CD14-positive monocyte (primary cell): Measurements from ENCODE around the gene CYB5A. TPM values are rescaled to one million over a fixed set of nuclear protein-coding genes. Genes with fewer than 3 reads are reported as not detected.

Experiments
- DNase-seq, 3 donors: peaks; one replicate each; pipeline ENCODE4 v3.0.0-alpha.2; 2011 to 2022
- H2AFZ ChIP-seq: 2 replicates; pipeline ENCODE4 v1.6.0; 2012; ENCODE audit warnings: mild to moderate bottlenecking, low read depth, low read length, inconsistent platforms; ENCODE audit not compliant: insufficient read depth, poor library complexity, severe bottlenecking
- H3K27ac ChIP-seq, 2 donors: 1 replicate in 1 of 2; 2 replicates in 1 of 2; pipeline ENCODE4 v1.5.1; 2012 to 2013; ENCODE audit warnings: low read length in 2 of 2, control low read depth in 1 of 2, inconsistent platforms in 1 of 2, low read depth in 1 of 2, mild to moderate bottlenecking in 1 of 2
- H3K27me3 ChIP-seq, 2 donors: one replicate each; pipeline versions ENCODE4 v1.6.0 to v1.6.1; 2011 to 2013; ENCODE audit warnings: low read length in 2 of 2; ENCODE audit not compliant: control insufficient read depth in 2 of 2, insufficient read depth in 2 of 2
- H3K36me3 ChIP-seq, 2 donors: replicated peaks in 1 of 2; 1 replicate in 1 of 2; 2 replicates in 1 of 2; pipeline versions ENCODE4 v1.5.1 to v1.6.1; 2012 to 2013; ENCODE audit warnings: low read length in 2 of 2, control low read depth in 1 of 2, inconsistent platforms in 1 of 2, mild to moderate bottlenecking in 1 of 2; ENCODE audit not compliant: insufficient read depth in 2 of 2, control insufficient read depth in 1 of 2
- H3K4me1 ChIP-seq, 2 donors: 1 replicate in 1 of 2; 2 replicates in 1 of 2; pipeline versions ENCODE4 v1.5.1 to v1.6.1; 2012 to 2013; ENCODE audit warnings: low read length in 2 of 2, control low read depth in 1 of 2, inconsistent platforms in 1 of 2, mild to moderate bottlenecking in 1 of 2, moderate library complexity in 1 of 2; ENCODE audit not compliant: insufficient read depth in 2 of 2, control insufficient read depth in 1 of 2
- H3K4me2 ChIP-seq: replicated peaks from 2 replicates; pipeline ENCODE3; 2012; ENCODE audit warnings: low read length, moderate library complexity, mild to moderate bottlenecking; ENCODE audit not compliant: poor library complexity, severe bottlenecking; ENCODE audit errors: extremely low read depth
- H3K4me3 ChIP-seq, 3 experiments: fragments of 200-600 bp in 1 of 3; sonication (generic) in 1 of 3; replicated peaks in 1 of 3; 1 replicate in 2 of 3; 2 replicates in 1 of 3; pipeline ENCODE4 v1.5.1; 2011 to 2013; ENCODE audit warnings: low read length in 3 of 3, mild to moderate bottlenecking in 3 of 3, control low read depth in 2 of 3, low read depth in 2 of 3, inconsistent platforms in 1 of 3, moderate library complexity in 1 of 3
- H3K79me2 ChIP-seq: 2 replicates; pipeline ENCODE4 v1.6.0; 2012; ENCODE audit warnings: mild to moderate bottlenecking, control low read depth, inconsistent platforms, low read length, moderate library complexity; ENCODE audit not compliant: insufficient read depth
- H3K9ac ChIP-seq: 2 replicates; pipeline ENCODE4 v1.6.0; 2017; ENCODE audit warnings: low read length, mild to moderate bottlenecking; ENCODE audit not compliant: insufficient read depth, poor library complexity, severe bottlenecking
- H3K9me3 ChIP-seq, 2 donors: replicated peaks in 1 of 2; 1 replicate in 1 of 2; 2 replicates in 1 of 2; pipeline versions ENCODE4 v1.5.1 to v1.6.1; 2012 to 2013; ENCODE audit warnings: low read length in 2 of 2, control low read depth in 1 of 2; ENCODE audit not compliant: control insufficient read depth in 1 of 2, insufficient read depth in 1 of 2
- H4K20me1 ChIP-seq: 2 replicates; pipeline ENCODE4 v1.6.0; 2012; ENCODE audit warnings: mild to moderate bottlenecking, low read length, control low read depth, moderate library complexity; ENCODE audit not compliant: insufficient read depth
- H3K27ac Mint-ChIP-seq, 7 donors: one replicate each; pipeline ENCODE4 v1.8.0; 2020; ENCODE audit warnings: mild to moderate bottlenecking in 7 of 7, mixed read lengths in 7 of 7, moderate library complexity in 6 of 7, inconsistent platforms in 2 of 7
- H3K27me3 Mint-ChIP-seq, 3 donors: one replicate each; pipeline ENCODE4 v1.8.0; 2021 to 2022; ENCODE audit warnings: low read depth in 3 of 3, mild to moderate bottlenecking in 3 of 3, mixed read lengths in 3 of 3, moderate library complexity in 3 of 3, inconsistent platforms in 1 of 3
- H3K36me3 Mint-ChIP-seq, 2 donors: one replicate each; pipeline ENCODE4 v1.8.0; 2020; ENCODE audit warnings: mixed read lengths in 2 of 2, inconsistent platforms in 1 of 2, mild to moderate bottlenecking in 1 of 2
- H3K4me1 Mint-ChIP-seq: one replicate; pipeline ENCODE4 v1.8.0; 2020; ENCODE audit warnings: mild to moderate bottlenecking, mixed read lengths
- H3K4me3 Mint-ChIP-seq, 2 donors: one replicate each; pipeline ENCODE4 v1.8.0; 2020; ENCODE audit warnings: mild to moderate bottlenecking in 2 of 2, mixed read lengths in 2 of 2, moderate library complexity in 1 of 2
- H3K9me3 Mint-ChIP-seq, 7 donors: one replicate each; pipeline ENCODE4 v1.8.0; 2020 to 2022; ENCODE audit warnings: mixed read lengths in 7 of 7, mild to moderate bottlenecking in 6 of 7, moderate library complexity in 6 of 7, inconsistent platforms in 2 of 7
- WGBS: methylation state at CpG from one replicate; pipeline ENCODE4 v1.1.5; 2013; ENCODE audit warnings: missing lambda C conversion rate; ENCODE audit not compliant: insufficient coverage; 5-methylcytosine and 5-hydroxymethylcytosine counted together
- intact Hi-C, 2 donors: fragments of 100-400 bp; cut with micrococcal nuclease; formaldehyde crosslinking; loops; one replicate each; pipeline versions ENCODE4 v1.15.0 to v1.15.1; 2023
- polyA plus RNA-seq, 3 donors: library from polyadenylated mRNA; depleted of rRNA in 1 of 3; unstranded in 2 of 3; stranded (reverse) in 1 of 3; fragments of 300-500 nt in 2 of 3; fragments of >200 nt in 1 of 3; fragmentation: Illumina TruSeq in 2 of 3; gene quantifications; 1 replicate in 2 of 3; 2 replicates in 1 of 3; pipeline ENCODE4 v1.2.3, GENCODE V29; 2012 to 2021
- TF ChIP-seq, protein P1 (sequence below): fragments of 200-600 bp; IDR thresholded peaks from one replicate; pipeline ENCODE4 v1.8.0; 2022; ENCODE audit warnings: antibody characterized with exemption, mild to moderate bottlenecking

CYB5A gene
- polyA plus RNA-seq, 3 donors, result 19.0 to 27.6 (median 22.4) TPM

GRCh38 chr18:74277296-74277695 lies 14.5 kb downstream of the CYB5A start:
- Histone ChIP-seq H3K79me2 (no peaks in the 10 kb centered on the region), H3K9ac (no peak overlapping the region)
- TF ChIP-seq, protein P1, sequence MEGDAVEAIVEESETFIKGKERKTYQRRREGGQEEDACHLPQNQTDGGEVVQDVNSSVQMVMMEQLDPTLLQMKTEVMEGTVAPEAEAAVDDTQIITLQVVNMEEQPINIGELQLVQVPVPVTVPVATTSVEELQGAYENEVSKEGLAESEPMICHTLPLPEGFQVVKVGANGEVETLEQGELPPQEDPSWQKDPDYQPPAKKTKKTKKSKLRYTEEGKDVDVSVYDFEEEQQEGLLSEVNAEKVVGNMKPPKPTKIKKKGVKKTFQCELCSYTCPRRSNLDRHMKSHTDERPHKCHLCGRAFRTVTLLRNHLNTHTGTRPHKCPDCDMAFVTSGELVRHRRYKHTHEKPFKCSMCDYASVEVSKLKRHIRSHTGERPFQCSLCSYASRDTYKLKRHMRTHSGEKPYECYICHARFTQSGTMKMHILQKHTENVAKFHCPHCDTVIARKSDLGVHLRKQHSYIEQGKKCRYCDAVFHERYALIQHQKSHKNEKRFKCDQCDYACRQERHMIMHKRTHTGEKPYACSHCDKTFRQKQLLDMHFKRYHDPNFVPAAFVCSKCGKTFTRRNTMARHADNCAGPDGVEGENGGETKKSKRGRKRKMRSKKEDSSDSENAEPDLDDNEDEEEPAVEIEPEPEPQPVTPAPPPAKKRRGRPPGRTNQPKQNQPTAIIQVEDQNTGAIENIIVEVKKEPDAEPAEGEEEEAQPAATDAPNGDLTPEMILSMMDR, result no peak

DNA sequence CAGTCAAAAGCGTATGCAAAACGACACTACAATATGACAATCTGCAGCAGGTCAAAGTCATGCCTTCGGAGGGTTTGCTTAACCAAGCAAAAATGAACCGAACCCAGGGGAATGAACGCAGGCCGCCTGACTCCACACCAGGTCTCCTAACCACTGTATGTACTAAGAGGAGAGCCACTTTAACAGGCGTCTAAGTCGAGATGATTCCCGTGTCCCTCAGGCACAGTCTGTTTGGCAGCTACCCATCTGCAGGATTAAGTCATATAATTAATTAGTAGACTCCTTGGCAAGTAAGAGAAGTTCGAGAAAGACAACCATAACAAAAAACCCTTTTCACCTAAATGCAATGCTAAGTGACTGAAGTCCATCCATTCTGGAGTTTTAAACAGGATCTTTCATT lies 15.2 kb downstream of the CYB5A start:
- no peak overlapping the region for H3K4me3 Mint-ChIP-seq
- no peak overlapping the region for H3K4me3 ChIP-seq
- no peaks in the 10 kb centered on the region for H3K36me3 ChIP-seq
- no peaks in the 10 kb centered on the region for H3K9me3 ChIP-seq
- no peaks in the 10 kb centered on the region for H3K79me2 ChIP-seq
- H2AFZ ChIP-seq, result no peak overlapping the region
- 100% methylated on average over 3 of the region's 10 CpGs for WGBS
- no peaks in the 10 kb centered on the region for H3K27me3 Mint-ChIP-seq
- H3K9ac ChIP-seq, result no peak overlapping the region
- intact Hi-C loops, result no loop called here
- no peaks in the 10 kb centered on the region for H3K4me1 ChIP-seq
- no peaks in the 10 kb centered on the region for H4K20me1 ChIP-seq
- no peak overlapping the region for H3K27ac ChIP-seq
- H3K27me3 ChIP-seq, result no peaks in the 10 kb centered on the region
- no peak overlapping the region for H3K27ac Mint-ChIP-seq
- H3K36me3 Mint-ChIP-seq, result peaks cover 3 to 10% of the 10 kb centered on the region in 2 donors
- H3K9me3 Mint-ChIP-seq, result peaks cover 0 to 2% (median 0%) of the 10 kb centered on the region in 7 donors
- TF ChIP-seq, protein P1, result no peak
- no peak overlapping the region for H3K4me2 ChIP-seq
- H3K4me1 Mint-ChIP-seq, result peaks cover 4% of the 10 kb centered on the region
- no peak for DNase-seq

More at GRCh38 chr18:74277296-74277695, 14.5 kb downstream of the CYB5A start:
- Histone ChIP-seq H3K4me2 (no peak overlapping the region), H4K20me1 (no peaks in the 10 kb centered on the region), H3K27ac (no peak overlapping the region), H2AFZ (no peak overlapping the region), H3K4me3 (no peak overlapping the region), H3K9me3 (no peaks in the 10 kb centered on the region), H3K36me3 (no peaks in the 10 kb centered on the region), H3K4me1 (peaks cover 4 to 6% of the 10 kb centered on the region in 2 donors), H3K27me3 (no peaks in the 10 kb centered on the region)
- H3K27ac Mint-ChIP-seq, result peak overlapping the region in 1 of 7 donors; percentile 52
- intact Hi-C loops, result no loop called here
- no peak overlapping the region for H3K4me3 Mint-ChIP-seq
- peaks cover 11% of the 10 kb centered on the region for H3K4me1 Mint-ChIP-seq
- 89% methylated on average over 2 of the region's 2 CpGs for WGBS
- no peak for DNase-seq
- no peaks in the 10 kb centered on the region for H3K27me3 Mint-ChIP-seq
- peaks cover 3 to 10% of the 10 kb centered on the region in 2 donors for H3K36me3 Mint-ChIP-seq
- peaks cover 0 to 2% (median 0%) of the 10 kb centered on the region in 7 donors for H3K9me3 Mint-ChIP-seq
